Suprapubic skin (tissue), 4 donors: ENCODE results near the gene NUP153.

Experiments used
- CTCF ChIP-seq, 2 donors: fragments of 200-600 bp in 1 of 2; fragments of 450-650 bp in 1 of 2; sonication (generic) in 1 of 2; IDR thresholded peaks; one replicate each; pipeline ENCODE4 v1.5.1; 2016 to 2019; ENCODE audit warnings: antibody characterized with exemption in 2 of 2, mild to moderate bottlenecking in 1 of 2, moderate library complexity in 1 of 2
- EP300 ChIP-seq: sonication (generic); formaldehyde crosslinking; IDR thresholded peaks from one replicate; pipeline ENCODE4 v1.6.1; 2017; ENCODE audit warnings: antibody characterized with exemption
- POLR2A ChIP-seq, 2 donors: fragments of 450-650 bp; IDR thresholded peaks; one replicate each; pipeline ENCODE4 v1.6.1; 2017; ENCODE audit warnings: antibody characterized with exemption in 2 of 2, mild to moderate bottlenecking in 2 of 2, moderate library complexity in 2 of 2
- POLR2AphosphoS5 ChIP-seq, 3 donors: sonication (generic); formaldehyde crosslinking; IDR thresholded peaks; one replicate each; pipeline ENCODE4 v1.6.1; 2017; ENCODE audit warnings: antibody characterized with exemption in 3 of 3

- no peak for TF ChIP-seq POLR2A (IDR thresholded peaks at IDR 0.05)
- no peak for TF ChIP-seq POLR2AphosphoS5 (IDR thresholded peaks at IDR 0.05)
- no peak for TF ChIP-seq CTCF (IDR thresholded peaks at IDR 0.05)
- no peak for TF ChIP-seq EP300
These were observed 50.1 kb downstream of the NUP153 start for GRCh38 chr6:17656644-17657043.
